Hepatic stellate cell (primary cell): ENCODE data around the gene PLXNB2.

ENCODE experiments used
- DNase-seq: peaks from one replicate; pipeline ENCODE4 v3.0.0; 2011; ENCODE audit warnings: low spot score

PLXNB2 gene

GRCh38 chr22:50250555-50251476, 56.6 kb downstream of the PLXNB2 start, which contains the start of gene HDAC10:
Gene HDAC10 (minus strand): TSS chr22:50251265. CDS start chr22:50251032, 233 bp downstream.
- peak; percentile 91 for DNase-seq

- no peak for DNase-seq
Observed at GRCh38 chr22:50250249-50250554, 57.2 kb downstream of the PLXNB2 start.

GRCh38 chr22:50249341-50250248, 57.9 kb downstream of the PLXNB2 start:
- DNase-seq = no peak

DNA sequence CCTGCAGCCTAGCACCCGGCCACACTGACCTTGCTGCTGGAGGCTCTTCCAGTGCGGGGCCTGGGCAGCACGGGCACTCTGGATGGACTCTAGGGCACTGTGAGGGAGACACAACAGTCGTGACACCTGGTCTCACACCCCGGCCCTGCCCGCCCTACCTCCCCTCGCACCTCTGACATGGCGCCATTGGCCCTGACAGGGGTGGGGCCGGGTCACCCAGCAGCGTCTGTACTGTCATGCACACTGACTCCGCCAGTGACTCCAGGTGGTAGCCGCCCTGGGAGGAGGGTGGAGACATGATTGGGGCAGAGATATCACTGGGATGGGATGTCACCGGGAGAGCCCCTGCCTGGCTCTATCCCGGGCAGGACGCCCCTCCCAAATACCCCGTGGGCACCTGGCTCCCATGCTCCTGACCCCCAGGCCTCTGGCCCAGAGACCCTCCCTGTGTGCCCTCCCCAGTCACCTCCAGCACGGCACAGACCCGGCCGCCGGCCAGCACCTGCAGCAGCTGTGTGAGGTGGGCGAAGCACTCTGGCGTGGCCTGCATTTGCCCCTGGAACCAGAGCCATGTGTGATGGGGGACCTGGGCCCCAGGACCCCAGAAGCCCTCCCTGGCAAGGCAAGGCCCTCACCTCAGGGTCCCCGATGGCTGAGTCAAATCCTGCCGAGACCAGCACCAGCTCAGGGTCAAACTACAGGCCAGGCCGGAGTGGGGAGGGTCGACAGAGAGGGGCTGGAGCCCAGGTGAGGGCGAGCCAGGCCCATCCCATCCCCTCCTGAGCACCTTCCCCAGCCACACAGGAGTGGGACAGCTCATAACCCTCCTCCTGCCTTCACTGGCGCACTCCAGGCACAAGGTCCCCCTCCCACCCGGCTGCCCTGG, 59.0 kb downstream of the PLXNB2 start:
- no peak for DNase-seq

- no peak for DNase-seq
Observed at GRCh38 chr22:50247748-50248147, 59.7 kb downstream of the PLXNB2 start.

GRCh38 chr22:50246242-50247175, 60.9 kb downstream of the PLXNB2 start:
- DNase-seq = no peak

GRCh38 chr22:50245214-50246072, 62.0 kb downstream of the PLXNB2 start:
- no peak for DNase-seq

- DNase-seq = peak; percentile 96
Observed at GRCh38 chr22:50244420-50245213, 62.8 kb downstream of the PLXNB2 start, which contains the start of gene TUBGCP6. Gene TUBGCP6 (minus strand): TSS chr22:50245023. CDS start chr22:50244459, 564 bp downstream.

DNA sequence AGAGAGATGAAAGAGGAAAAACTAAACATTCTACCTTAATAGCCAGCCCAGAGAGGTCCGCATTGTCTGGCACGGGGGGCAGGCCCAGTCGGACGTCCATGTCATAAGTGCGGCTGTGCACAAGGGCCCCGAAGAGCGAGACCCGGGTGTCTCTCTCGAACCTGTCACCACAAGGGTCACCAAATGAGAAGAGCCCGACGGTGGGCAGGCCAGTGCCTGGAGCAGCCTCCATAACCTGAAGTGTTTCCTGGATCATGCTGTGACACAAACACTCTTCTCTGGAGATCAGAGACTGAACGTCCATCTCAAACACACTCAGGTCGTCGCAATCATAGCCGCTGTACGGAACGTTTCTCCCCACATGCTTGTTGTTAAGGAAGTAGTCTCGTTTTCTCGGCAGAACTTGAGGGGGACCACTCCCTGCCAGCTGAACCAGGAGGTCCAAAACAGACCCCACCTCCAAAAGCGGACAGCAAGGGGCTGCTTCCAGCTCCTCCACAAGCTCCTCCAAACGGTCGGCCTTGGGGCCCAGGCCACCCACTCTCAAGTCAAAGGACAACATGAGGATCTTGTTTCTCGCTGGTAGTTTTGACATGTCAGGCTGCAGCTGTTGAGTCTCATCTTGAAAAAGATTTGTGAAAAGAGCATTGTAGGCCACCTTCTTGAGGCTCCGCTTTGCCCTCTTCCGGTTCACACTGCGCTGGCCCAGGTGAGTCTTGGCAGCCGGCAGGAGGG, 63.6 kb downstream of the PLXNB2 start:
- DNase-seq = no peak

DNA sequence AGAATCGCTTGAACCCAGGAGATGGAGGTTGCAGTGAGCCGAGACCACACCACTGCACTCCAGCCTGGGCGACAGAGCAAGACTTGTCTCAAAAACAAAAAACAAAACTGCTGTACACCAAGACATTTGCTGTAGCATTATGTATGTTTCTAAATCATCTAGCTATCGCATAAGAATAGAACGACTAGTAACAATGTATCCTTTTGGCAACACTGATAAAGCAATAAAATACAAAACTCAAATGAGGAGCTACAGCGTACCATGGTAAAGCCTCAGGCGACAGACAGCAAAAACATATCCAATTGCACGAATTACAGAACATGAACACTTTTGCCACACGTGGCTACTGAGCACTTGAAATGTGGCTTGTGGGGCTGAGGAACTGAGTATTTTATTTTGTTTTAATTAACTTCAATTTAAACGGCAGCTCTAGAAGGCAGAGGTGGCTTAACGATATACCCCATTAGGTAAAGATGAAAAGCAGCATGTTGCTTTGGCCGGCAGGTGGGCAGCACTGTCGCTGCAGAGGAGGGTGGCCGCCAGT, 65.0 kb downstream of the PLXNB2 start:
- DNase-seq = no peak

DNA sequence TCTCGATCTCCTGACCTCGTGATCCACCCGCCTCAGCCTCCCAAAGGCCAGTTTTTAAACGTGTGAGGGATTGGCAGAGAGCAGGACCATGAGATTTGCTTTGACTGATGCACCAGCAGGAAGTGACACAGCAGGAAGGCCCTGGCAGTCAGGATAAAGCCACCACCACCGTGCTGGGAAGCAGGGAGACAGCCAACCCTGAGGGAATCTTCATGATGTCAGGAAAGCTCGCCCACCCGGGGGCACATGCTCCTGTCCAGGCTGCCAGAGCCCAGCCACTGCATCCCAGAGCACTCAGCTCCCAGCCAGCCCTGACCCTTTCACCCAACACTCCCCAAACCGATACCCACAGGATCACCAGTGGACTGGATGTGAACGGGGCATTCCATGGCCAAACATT, 68.7 kb downstream of the PLXNB2 start:
- no peak for DNase-seq

GRCh38 chr22:50236731-50237409, 70.6 kb downstream of the PLXNB2 start:
- peak; percentile 45 for DNase-seq

- no peak for DNase-seq
Observed at GRCh38 chr22:50233223-50233622, 74.2 kb downstream of the PLXNB2 start.

- DNase-seq = no peak
Observed at GRCh38 chr22:50232481-50233151, 74.8 kb downstream of the PLXNB2 start.

DNA sequence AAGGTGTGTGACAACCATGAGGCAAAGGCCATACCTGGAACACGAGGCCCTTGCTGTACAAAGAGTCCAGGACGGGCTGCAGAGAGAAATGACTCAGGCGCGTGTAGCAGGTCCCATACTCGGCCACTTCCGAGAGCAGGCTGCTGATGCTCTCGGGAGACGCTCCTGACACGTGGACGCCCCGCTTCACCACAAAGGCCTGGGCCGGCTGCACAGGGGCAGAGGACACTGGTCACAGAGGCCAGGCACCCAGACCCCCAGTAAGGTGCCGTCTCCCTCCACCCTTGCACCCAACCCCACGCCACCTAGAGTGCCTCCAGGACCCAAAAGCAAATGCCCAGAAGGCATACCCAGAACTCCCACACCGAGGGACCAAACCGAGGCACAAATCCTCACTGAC, 78.1 kb downstream of the PLXNB2 start:
- DNase-seq = no peak

- no peak for DNase-seq
Observed at GRCh38 chr22:50228366-50228765, 79.1 kb downstream of the PLXNB2 start.
